Suprapubic skin (tissue), 4 donors: Measurements from ENCODE around the gene KLHL1.

Experiments
- POLR2A ChIP-seq, 2 donors: fragments of 450-650 bp; IDR thresholded peaks; one replicate each; pipeline ENCODE4 v1.6.1; 2017; ENCODE audit warnings: antibody characterized with exemption in 2 of 2, mild to moderate bottlenecking in 2 of 2, moderate library complexity in 2 of 2
- POLR2AphosphoS5 ChIP-seq, 3 donors: sonication (generic); formaldehyde crosslinking; IDR thresholded peaks; one replicate each; pipeline ENCODE4 v1.6.1; 2017; ENCODE audit warnings: antibody characterized with exemption in 3 of 3
- TF ChIP-seq, protein P1 (sequence below), 2 donors: fragments of 200-600 bp in 1 of 2; fragments of 450-650 bp in 1 of 2; sonication (generic) in 1 of 2; IDR thresholded peaks; one replicate each; pipeline ENCODE4 v1.5.1; 2016 to 2019; ENCODE audit warnings: antibody characterized with exemption in 2 of 2, mild to moderate bottlenecking in 1 of 2, moderate library complexity in 1 of 2

DNA sequence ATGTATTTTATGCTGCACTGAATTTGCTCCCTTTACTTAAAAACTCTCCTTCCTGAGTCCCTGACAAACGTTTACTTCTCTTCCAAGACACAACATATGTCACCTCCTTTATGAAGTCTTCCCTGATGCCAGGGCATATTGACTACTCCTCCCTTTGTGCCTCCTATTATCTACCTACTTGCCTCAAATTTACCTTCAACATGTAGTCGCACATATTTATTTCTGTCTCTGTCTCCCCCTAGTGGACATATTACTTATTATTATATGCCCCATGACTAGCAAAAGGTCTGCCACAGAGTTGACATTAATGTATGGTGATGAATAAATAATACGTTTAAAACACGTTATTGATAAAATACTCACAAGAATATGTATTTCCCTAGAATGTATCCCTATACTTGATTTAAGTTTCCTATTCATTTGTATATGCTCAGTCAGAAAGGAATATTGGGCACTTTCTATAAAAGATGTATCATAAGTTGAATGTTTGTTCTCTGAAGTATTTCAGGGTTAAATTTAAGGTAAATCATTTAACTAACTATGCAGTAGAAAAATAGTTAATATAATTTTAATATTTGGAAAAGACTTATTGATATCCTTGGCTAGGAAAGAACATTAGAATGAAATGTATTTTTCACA is 250.9 kb downstream of the KLHL1 start:
- TF ChIP-seq, protein P1, sequence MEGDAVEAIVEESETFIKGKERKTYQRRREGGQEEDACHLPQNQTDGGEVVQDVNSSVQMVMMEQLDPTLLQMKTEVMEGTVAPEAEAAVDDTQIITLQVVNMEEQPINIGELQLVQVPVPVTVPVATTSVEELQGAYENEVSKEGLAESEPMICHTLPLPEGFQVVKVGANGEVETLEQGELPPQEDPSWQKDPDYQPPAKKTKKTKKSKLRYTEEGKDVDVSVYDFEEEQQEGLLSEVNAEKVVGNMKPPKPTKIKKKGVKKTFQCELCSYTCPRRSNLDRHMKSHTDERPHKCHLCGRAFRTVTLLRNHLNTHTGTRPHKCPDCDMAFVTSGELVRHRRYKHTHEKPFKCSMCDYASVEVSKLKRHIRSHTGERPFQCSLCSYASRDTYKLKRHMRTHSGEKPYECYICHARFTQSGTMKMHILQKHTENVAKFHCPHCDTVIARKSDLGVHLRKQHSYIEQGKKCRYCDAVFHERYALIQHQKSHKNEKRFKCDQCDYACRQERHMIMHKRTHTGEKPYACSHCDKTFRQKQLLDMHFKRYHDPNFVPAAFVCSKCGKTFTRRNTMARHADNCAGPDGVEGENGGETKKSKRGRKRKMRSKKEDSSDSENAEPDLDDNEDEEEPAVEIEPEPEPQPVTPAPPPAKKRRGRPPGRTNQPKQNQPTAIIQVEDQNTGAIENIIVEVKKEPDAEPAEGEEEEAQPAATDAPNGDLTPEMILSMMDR (IDR thresholded peaks at IDR 0.05): peak in 1 of 2 donors; percentile 34
- TF ChIP-seq POLR2A (IDR thresholded peaks at IDR 0.05): no peak
- no peak for TF ChIP-seq POLR2AphosphoS5 (IDR thresholded peaks at IDR 0.05)
